Tibial nerve (tissue), 4 donors: ENCODE results near the gene AKAP8L. TPM values are rescaled to one million over a fixed set of nuclear protein-coding genes. Genes with fewer than 3 reads are reported as not detected.

Experiments
- DNase-seq, 2 donors: peaks; one replicate each; pipeline ENCODE4 v3.0.0-alpha.2; 2019; ENCODE audit warnings: low spot score in 2 of 2
- H3K27ac ChIP-seq, 4 donors: fragments of 200-600 bp; sonication (generic) in 3 of 4; one replicate each; pipeline ENCODE4 v1.5.1; 2017 to 2019; ENCODE audit warnings: mild to moderate bottlenecking in 1 of 4
- H3K27me3 ChIP-seq, 2 donors: fragments of 200-600 bp; sonication (generic) in 1 of 2; one replicate each; pipeline versions ENCODE4 v1.5.1 to v1.6.0; 2017 to 2019
- H3K36me3 ChIP-seq, 3 donors: fragments of 200-600 bp; sonication (generic); one replicate each; pipeline ENCODE4 v1.5.1; 2018 to 2019
- H3K4me1 ChIP-seq, 4 donors: fragments of 200-600 bp; sonication (generic) in 3 of 4; one replicate each; pipeline ENCODE4 v1.5.1; 2017 to 2019
- H3K4me3 ChIP-seq, 4 donors: fragments of 200-600 bp; sonication (generic) in 3 of 4; one replicate each; pipeline ENCODE4 v1.5.1; 2017 to 2019; ENCODE audit warnings: mild to moderate bottlenecking in 1 of 4, moderate library complexity in 1 of 4
- H3K9me3 ChIP-seq, 4 donors: fragments of 200-600 bp; sonication (generic) in 3 of 4; one replicate each; pipeline ENCODE4 v1.5.1; 2017 to 2019
- EP300 ChIP-seq, 2 donors: sonication (generic); formaldehyde crosslinking; IDR thresholded peaks; one replicate each; pipeline ENCODE4 v1.6.1; 2017; ENCODE audit warnings: antibody characterized with exemption in 2 of 2, mild to moderate bottlenecking in 1 of 2
- POLR2A ChIP-seq, 2 donors: fragments of 450-650 bp; IDR thresholded peaks; one replicate each; pipeline ENCODE4 v1.6.1; 2017; ENCODE audit warnings: antibody characterized with exemption in 2 of 2, mild to moderate bottlenecking in 2 of 2, moderate library complexity in 2 of 2
- WGBS, 2 donors: methylation state at CpG; one replicate each; pipeline ENCODE4 v1.1.5; 2018; 5-methylcytosine and 5-hydroxymethylcytosine counted together
- total RNA-seq, 4 donors: library from RNA; depleted of rRNA; stranded (reverse); fragments of >200 nt; gene quantifications; one replicate each; pipeline ENCODE4 v1.1.0, GENCODE V29; 2016
- TF ChIP-seq, protein P1 (sequence below), 5 experiments: fragments of 200-600 bp in 3 of 5; fragments of 450-650 bp in 2 of 5; sonication (generic) in 3 of 5; IDR thresholded peaks; one replicate each; pipeline ENCODE4 v1.5.1; 2016 to 2019; ENCODE audit warnings: antibody characterized with exemption in 5 of 5, mild to moderate bottlenecking in 3 of 5, moderate library complexity in 2 of 5

AKAP8L gene
- total RNA-seq, 4 donors from 2014 or later: 170 to 248 (median 183) TPM

- TF ChIP-seq EP300 (IDR thresholded peaks at IDR 0.05): no peak
- TF ChIP-seq POLR2A (IDR thresholded peaks at IDR 0.05): no peak
- TF ChIP-seq, protein P1, sequence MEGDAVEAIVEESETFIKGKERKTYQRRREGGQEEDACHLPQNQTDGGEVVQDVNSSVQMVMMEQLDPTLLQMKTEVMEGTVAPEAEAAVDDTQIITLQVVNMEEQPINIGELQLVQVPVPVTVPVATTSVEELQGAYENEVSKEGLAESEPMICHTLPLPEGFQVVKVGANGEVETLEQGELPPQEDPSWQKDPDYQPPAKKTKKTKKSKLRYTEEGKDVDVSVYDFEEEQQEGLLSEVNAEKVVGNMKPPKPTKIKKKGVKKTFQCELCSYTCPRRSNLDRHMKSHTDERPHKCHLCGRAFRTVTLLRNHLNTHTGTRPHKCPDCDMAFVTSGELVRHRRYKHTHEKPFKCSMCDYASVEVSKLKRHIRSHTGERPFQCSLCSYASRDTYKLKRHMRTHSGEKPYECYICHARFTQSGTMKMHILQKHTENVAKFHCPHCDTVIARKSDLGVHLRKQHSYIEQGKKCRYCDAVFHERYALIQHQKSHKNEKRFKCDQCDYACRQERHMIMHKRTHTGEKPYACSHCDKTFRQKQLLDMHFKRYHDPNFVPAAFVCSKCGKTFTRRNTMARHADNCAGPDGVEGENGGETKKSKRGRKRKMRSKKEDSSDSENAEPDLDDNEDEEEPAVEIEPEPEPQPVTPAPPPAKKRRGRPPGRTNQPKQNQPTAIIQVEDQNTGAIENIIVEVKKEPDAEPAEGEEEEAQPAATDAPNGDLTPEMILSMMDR (IDR thresholded peaks at IDR 0.05): no peak
- Histone ChIP-seq H3K27ac (no peak overlapping the region), H3K36me3 (peaks cover 4 to 90% (median 34%) of the 10 kb centered on the region in 3 donors), H3K4me1 (peaks cover 0 to 20% (median 4%) of the 10 kb centered on the region in 4 donors), H3K9me3 (peaks cover 0 to 6% (median 0%) of the 10 kb centered on the region in 4 donors), H3K4me3 (no peak overlapping the region), H3K27me3 (no peaks in the 10 kb centered on the region)
- no peak for DNase-seq
- WGBS, 2 donors: 93 to 94% methylated on average over 25 to 36 of the region's 36 CpGs
Observed at GRCh38 chr19:15425321-15425950, 6.6 kb upstream of the AKAP8L start.

DNA sequence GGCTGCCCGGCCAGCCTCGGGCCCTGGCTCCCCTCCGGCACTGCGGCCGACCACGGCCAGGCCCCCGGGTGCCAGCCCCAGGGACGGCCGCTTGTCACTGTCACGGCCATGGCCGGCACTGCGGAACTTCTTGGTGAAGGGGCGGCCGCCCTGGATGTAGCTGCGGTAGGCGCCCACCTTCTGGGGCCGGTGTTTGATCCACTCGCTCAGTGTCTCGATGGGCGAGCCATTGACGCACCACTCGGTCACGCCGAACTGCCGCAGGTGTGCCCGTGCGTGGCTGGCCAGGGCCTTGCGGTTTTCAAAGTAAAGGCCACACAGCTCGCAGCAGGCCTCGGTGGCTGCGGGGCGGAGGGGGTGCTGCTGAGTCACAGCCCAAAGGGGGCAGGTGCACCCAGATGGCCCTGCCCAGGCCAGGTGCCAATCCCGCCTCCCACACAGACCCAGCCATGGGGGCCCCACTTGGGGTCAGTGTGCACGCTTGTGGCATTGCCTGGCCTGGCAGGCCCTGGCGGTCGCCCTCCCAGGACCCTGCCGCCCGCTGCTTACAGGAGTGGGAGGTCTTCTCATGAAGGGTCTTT is 6.0 kb upstream of the AKAP8L start:
- WGBS, 2 donors: 89 to 97% methylated on average over 11 to 33 of the region's 38 CpGs
- Histone ChIP-seq H3K4me1 (peaks cover 0 to 16% (median 2%) of the 10 kb centered on the region in 4 donors), H3K27me3 (no peaks in the 10 kb centered on the region), H3K36me3 (peaks cover 4 to 87% (median 34%) of the 10 kb centered on the region in 3 donors), H3K27ac (no peak overlapping the region), H3K4me3 (no peak overlapping the region), H3K9me3 (peaks cover 0 to 6% (median 0%) of the 10 kb centered on the region in 4 donors)
- TF ChIP-seq, protein P1 (IDR thresholded peaks at IDR 0.05): no peak
- TF ChIP-seq EP300 (IDR thresholded peaks at IDR 0.05): no peak
- no peak for TF ChIP-seq POLR2A (IDR thresholded peaks at IDR 0.05)
- no peak for DNase-seq

DNA sequence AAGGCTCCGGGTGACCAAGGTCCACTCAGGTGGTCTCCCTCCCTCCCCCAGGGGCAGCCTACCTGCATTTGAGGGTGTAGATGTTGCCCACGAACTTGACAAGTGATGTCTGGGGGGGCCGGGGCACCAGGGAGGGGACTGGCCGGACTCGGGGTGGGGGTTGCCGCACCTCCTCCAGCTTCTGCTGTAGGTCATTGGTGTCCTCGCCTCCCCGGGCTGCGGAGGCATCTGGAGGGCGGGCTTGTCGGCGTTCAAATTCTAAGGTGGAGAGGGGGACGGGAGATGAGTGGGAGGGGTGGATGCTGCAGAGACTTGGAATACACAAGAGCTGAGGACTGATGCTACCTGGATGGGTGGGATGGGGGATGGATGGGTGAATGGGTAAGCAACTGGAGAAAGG is 5.3 kb upstream of the AKAP8L start:
- TF ChIP-seq POLR2A (IDR thresholded peaks at IDR 0.05): no peak
- TF ChIP-seq EP300 (IDR thresholded peaks at IDR 0.05): no peak
- TF ChIP-seq, protein P1 (IDR thresholded peaks at IDR 0.05): no peak
- 89 to 94% methylated on average over 12 to 13 of the region's 13 CpGs for WGBS, 2 donors
- Histone ChIP-seq H3K4me3 (no peak overlapping the region), H3K27me3 (no peaks in the 10 kb centered on the region), H3K9me3 (peaks cover 0 to 6% (median 0%) of the 10 kb centered on the region in 4 donors), H3K36me3 (peaks cover 4 to 80% (median 34%) of the 10 kb centered on the region in 3 donors), H3K27ac (no peak overlapping the region), H3K4me1 (peaks cover 0 to 15% (median 3%) of the 10 kb centered on the region in 4 donors)
- DNase-seq: no peak

DNA sequence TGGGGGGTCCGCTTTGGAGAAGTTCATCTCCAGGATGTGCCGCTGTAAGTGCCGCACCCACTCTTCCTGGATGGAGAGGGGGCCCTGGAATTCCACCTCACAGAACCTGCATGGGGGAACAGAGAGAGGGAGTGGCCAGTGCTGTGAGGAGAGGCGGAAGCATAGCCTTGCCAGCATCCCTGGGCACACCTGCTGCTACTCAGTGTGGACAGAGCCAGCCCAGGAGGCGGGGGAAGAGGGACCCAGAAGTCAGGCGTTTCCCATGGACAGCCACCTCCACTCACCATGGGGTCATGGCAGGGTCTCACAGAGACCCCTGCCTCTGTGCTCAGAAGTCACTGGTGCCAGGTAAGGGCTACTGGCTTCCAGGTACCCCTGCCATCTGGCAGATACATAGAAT is 4.3 kb upstream of the AKAP8L start:
- Histone ChIP-seq H3K4me1 (peaks cover 0 to 9% (median 3%) of the 10 kb centered on the region in 4 donors), H3K4me3 (no peak overlapping the region), H3K36me3 (peaks cover 4 to 70% (median 33%) of the 10 kb centered on the region in 3 donors), H3K9me3 (peaks cover 0 to 6% (median 0%) of the 10 kb centered on the region in 4 donors), H3K27me3 (no peaks in the 10 kb centered on the region), H3K27ac (no peak overlapping the region)
- no peak for DNase-seq
- TF ChIP-seq EP300 (IDR thresholded peaks at IDR 0.05) (no peak), POLR2A (IDR thresholded peaks at IDR 0.05) (no peak)
- TF ChIP-seq, protein P1 (IDR thresholded peaks at IDR 0.05): no peak
- WGBS, 2 donors: 98 to 100% methylated on average over 6 of the region's 6 CpGs
